Measurements from ENCODE around the gene REEP3. TPM values are rescaled to one million over a fixed set of nuclear protein-coding genes. Genes with fewer than 3 reads are reported as not detected.
"Not testable (repeated sequence)": the region's sequence is repeated elsewhere in the genome, so short reads cannot be mapped to it uniquely, and the experiment has no call there.

REEP3 gene
- total RNA-seq, 1 donor = 2.7 TPM

DNA sequence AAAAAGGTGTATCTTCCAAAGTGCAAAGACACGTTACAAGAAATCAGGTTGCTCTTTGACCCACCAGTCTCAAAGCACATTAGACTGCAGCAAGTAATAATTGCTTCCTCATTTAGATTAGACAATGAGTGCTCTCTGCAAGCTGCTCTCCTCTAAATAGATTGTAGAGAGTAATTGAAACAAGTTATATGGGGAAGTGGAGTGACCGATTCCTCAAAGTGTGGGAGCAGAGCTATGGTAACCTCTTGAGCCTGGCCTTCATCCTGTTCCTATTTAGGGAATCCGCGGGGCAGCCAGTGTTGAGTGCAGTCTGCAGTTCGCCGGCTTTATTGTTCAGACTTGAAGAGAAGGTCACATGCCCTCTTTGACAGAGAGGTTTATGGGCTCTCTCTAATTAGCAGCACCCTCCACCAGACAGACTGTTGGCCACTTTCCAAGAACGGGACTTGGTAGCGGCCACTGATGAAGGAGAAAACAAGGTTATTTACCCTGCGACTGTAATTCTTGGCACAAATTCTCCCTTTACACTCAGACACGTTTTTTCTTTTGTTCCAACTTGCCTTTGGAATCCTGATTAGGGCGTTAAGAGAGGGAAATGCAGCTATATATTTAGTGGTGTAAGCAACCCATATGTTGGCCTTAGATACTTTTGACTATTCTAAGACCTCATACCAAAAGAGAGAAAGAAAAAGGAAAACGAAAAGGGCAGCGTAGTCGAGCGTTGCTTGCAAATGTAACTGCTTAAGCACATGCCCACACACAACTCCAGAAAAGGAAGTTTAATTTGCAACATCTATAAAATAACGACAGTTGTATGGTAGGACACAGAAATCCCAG is 107.5 kb downstream of the REEP3 start:
- peak in 2 of 3 donors; percentile 25 to 47 for DNase-seq (ENCODE audit: low read depth in 2 of 3, low spot score in 2 of 3)

DNA sequence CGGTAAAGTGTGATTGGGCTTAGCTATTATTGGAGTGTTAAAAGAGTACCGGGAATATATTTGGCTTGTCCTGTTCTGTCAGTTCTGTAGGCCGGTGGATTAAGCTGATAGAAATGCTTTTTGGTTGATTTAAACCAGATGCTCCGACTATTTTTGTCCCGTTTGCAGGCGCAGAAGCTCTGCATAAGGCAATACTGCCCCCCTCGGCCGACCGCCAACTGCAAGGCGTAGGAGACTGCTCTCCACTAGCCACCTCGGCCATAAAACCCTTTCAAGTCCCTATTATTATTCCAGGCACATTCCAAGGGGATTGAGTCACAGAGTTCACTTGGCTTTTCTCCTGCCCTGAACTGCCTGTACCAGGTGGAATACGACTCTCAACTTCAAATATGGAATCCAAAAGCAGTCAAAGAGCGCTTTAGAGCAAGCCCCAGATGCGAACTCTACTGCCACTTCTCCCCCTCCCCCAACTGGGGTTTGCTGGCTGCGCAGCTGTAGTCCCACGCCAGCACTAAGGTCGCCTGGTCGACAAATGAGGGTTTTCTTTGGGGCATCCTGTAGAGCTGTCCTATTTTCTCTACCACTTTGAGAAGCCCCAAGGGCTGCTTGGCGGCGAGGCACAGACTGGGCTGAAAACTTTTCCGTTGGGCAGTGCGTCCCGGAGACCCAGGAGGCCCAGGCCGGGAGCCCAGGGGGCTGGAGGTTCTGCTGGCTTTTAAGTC is 108.3 kb downstream of the REEP3 start:
- peak; percentile 51 to 87 (median 80) for DNase-seq (ENCODE audit: low read depth in 2 of 3, low spot score in 2 of 3)

DNA sequence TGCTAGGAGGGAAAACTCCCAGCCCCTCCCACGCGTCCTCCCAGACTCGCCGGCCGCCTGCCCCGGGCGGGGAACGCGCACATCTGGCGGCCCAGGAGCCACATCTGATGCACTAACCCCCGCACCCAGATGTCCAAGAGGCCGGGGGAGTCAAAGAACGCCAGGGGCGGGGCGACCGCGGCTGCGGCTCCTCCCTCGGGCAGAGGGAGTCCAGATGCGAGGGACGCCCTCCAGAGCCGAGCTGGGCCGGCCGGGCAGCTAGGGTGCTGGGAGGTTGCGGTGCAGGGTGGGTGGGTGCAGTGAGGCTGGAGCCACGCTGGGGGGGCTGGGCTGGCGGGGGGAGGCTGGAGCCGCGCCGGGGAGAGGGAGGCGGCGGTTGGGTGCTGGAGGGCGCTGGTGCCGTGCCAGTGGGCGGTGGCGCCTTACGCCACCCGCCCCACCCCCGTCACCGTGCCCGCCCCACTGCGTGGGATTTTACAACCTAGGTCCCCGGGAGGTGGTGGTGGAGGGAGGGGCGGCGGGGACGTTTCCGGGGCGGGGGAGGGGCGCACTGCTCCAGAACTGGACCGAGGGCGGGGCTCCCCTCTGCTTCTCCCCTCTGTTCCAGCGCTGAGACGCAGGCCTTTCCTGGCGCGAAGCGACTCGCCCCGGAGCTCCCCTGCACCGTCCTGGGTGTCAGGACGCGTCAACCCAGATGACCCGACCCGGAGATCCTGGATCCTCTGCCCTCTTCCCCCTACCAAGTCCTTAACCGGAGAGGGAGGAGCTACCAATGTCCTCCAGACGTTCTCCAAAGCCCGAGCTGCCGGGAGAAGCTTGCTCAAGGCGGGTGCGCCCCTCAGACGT is 109.1 kb downstream of the REEP3 start:
- DNase-seq (ENCODE audit: low read depth in 2 of 3, low spot score in 2 of 3) = peak; percentile 47 to 61 (median 54)

DNA sequence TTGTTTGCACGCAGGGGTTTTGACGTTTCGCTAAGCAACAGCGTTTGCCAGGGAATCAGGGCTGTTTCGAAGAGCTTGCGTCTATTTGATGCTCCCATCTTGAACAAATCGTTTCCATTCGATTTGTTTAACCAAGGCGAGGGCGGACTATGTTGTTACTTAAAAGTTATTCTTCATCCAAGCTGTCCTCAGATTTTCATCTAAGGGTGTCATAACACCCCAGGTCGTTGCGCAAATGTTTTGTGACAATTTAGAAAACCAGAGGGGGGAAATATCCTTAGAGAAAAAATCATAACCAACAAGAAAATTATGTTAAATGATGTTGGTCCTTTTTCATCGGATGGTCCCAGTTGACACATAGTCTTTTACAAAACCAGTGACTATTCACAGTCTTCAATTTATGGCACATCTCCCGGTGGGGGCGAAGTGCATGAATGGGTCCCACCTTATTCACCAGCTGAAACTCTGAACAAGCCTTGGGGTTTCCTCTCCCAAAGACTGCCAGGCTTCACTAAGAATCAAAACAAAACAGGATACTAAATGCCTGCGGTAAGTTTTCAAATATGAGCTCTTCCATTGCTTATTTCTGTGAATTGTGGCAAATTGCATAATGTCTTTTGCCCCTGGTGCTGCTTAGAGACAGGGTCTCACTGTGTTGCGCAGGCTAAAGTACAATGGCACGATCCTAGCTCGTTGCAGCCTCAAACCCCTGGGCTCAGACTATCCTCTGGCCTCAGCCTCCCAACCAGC is 109.9 kb downstream of the REEP3 start:
- peak in 1 of 3 donors; percentile 62 for DNase-seq (ENCODE audit: low read depth in 2 of 3, low spot score in 2 of 3)

DNA sequence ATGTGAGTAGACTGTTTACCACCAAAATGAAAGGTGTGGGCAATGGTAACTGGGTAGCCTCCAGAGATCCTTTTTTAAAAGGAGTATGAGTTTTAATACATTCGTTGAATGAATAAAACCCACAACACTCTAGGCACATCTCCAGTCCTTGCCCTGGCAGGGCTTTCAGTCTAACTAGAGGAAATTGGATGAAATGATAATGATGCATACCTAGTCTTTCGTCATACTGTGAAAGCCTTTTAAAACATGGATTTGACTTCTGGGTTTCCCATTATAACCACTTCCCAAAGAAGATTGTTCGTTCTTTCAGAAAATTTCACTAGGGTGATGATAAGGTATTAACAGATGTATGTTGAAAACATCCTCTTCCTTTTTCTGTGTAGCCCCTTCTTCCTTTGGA is 110.8 kb downstream of the REEP3 start:
- no peak for DNase-seq (ENCODE audit: low read depth in 2 of 3, low spot score in 2 of 3)

DNA sequence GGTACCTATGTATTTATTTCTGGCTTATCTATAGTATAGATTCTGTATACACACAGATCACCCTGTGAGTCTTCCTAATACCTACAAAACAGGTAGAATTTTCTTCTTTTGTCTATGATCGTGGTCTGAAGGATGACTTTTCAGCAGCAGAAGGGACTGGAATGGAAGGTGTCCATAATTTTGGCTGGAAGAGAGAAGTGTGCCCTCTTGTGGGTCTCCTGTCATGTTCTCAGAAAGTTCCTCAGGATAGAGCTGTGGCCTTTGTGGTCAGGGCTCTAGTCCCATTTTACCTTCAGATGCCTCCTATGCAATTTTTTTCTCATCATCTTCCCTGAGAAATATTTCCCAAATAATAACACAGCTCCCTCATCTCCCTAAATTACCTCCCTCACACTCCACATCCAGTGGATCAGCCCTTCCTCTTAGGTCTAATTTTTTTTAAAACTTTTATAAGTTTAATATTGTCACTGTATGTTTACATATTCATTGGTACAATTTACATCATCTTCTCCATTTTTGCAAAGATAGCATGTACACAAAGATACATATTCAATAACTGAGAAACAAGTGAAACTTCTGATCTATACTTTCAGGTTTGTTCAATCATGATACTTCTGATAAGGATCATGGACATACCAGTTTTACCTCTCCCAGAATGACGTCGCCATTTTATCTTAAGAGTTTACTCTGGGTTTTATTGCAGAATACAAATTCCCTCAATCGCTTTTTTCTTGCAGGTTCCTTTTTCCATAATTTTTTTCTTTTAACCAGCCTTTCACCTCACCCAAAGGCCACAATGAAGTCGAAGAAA is 112.7 kb downstream of the REEP3 start:
- DNase-seq (ENCODE audit: low read depth in 2 of 3, low spot score in 2 of 3) = peak in 2 of 3 donors; percentile 9 to 17

DNA sequence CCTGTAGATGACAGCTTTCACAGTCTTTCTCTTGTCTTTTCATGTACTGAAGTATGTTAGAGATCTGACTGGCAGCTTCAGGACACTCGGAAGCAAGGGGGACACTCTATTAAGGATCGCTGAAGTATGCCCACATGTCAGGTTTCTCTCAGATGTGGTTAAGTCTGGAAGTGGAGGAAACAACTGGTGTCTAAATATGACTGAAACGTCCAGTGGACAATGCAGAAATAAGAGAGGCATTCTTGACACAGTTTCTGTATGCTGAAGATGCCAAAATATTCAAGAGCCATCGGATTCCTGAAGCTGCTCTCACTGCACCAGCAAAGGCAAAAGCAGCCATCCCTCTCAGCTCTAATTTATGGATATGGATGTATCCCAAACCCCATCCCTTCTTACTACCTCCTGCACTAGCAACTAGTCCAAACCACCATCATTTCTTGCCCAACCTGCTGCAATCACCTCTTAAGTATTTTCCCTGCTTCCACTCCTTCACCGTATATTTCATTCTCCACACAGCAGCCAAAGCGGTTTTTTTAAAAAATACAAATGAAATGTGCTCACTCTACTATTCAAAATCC is 113.4 kb downstream of the REEP3 start:
- peak in 1 of 3 donors; percentile 9 for DNase-seq (ENCODE audit: low read depth in 2 of 3, low spot score in 2 of 3)

DNA sequence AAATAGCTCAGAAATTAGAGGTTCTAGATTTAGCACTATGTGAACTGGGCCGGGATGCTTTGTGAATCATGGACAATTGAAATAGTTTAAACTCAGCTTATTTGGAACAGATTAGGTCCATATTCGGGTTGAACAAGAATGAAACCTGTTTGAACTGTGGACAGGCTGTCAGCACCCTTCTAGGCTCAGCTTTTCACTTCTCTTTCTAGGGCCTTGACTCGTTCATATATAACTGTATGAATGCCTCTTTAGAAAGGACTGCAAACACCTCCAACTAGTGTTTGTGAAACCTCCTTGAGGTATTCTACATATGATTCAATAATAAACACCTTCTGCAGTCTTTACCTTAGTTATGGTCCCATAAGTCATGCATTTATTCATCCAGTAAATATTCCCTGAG is 115.6 kb downstream of the REEP3 start:
- no peak for DNase-seq (ENCODE audit: low read depth in 2 of 3, low spot score in 2 of 3)

DNA sequence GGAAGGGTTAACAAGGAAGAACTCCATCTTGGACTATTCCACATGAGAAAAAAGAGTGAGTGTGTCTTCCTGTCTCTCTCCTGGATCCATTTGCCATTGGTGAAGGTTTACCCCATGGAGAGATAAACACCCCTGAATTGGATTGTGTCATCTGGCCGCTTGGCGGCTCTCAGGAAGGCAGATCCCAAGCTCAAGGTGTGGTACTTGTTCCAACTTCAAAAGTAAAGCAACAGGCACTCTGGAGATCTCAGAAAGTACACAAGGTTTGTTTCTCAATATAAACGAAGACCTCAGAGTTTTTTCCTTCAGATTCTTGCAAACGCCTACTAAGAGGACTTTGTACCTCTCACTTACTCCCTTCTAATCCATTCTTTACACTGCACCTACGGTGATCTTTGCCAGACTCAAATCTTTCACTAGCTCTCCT is 116.7 kb downstream of the REEP3 start:
- DNase-seq (ENCODE audit: low read depth in 2 of 3, low spot score in 2 of 3) = no peak

DNA sequence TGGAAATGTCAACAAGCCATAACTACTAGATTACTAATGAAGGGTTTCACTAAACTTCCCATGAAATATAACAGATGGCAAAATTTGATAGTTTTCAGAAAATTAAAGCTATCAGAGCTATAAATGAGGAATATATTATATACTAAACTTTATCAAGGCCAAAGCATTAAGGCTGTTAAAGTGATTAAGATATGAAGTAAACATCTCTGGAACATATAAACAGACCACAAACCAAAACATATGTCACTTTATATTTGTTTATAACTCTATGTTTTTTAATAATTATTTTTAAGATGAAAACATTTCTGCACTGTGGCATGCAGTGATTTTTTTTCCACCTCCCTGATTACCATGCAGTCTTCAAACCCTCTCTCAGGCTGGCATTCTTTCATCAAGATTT is 120.2 kb downstream of the REEP3 start:
- DNase-seq (ENCODE audit: low read depth in 2 of 3, low spot score in 2 of 3) = no peak

DNA sequence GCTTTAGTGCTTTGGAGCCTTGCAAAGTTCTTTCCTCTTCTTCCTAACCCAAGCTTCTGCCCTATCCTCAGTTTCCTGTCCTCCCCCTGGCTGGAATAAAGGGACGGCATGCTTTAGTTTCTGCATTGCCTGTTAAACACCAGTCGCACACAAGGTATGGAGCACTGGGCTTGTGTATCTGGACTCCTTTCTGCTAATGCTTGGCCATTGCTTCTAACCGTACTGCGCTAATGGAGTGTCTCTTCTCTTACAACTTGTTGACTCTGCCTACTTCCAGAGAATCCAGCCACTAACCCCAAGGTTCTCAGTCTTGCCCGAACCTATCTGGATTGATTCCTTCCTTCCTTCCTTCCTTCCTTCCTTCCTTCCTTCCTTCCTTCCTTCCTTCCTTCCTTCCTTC is 120.6 kb downstream of the REEP3 start:
- no peak for DNase-seq (ENCODE audit: low read depth in 2 of 3, low spot score in 2 of 3)

DNA sequence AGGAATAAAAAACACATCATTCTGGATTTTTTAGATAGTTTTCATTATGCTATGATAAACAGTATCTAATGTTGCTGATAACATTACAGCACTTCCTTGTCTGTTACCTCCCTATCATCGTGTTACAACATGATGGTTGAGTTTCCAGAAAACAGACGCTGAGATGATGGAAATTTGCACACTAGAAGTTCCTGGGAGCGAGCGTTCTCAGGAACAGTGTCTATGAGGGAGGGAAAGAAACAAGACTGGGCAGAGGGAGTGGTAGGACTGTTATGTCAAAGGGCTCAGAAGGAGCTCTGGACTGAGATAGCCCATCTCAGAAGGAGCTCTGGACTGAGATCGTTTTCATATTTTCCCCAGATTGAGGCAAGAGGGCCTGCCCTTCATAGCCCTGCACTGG is 121.6 kb downstream of the REEP3 start:
- no peak for DNase-seq (ENCODE audit: low read depth in 2 of 3, low spot score in 2 of 3)

DNA sequence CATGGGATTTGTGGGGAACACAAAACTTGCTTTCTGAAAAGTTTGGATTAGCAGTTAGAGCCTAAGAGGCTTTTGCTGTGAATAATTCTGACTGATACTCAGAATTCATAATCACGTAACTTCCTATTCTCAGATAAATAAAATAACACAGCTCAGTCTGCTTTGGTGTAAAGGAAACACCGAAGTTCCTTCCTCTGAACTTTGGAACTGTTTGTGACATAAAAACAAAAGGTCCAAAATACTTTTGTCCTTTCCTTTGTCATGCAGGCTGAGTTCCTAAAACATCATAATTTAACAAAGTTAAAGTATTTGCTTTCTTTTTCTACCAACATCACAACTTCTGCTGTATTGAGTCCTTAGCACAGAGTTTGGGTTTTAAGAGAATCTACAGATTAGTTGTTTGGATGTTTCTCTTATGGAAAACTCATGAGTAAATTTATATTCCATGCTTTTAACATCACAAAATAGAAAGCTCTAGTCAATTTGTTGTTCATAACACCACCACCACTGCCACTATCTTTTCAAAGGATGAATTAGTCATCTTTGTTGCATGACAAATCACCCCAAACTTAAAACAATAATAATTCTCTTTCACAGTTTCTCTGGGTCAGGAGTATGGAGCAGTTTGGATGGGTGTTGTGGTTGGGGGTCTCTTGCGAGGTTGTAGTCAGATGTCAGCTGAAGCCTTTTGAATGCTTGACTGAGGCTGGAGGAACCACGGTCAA is 123.4 kb downstream of the REEP3 start:
- DNase-seq (ENCODE audit: low read depth in 2 of 3, low spot score in 2 of 3) = peak in 1 of 3 donors; percentile 3

DNA sequence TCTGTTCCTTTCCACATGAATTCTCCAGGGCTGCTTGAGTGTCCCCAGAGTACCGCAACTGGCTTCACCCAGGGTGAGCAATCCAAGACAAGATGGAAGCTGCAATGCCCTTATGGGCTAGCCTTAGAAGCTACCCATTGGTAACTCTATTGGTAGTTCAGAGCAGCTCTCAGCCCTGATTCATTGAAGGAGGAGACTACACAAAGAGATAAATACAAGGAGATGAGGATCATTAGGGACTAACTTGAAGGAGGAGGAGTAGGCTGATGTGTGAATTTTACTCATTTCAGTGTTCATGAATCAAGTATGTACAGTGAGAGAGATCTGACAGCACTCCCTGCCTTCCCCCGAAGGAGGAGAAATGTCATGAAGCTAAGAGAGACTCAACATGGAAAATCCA is 124.0 kb downstream of the REEP3 start:
- DNase-seq (ENCODE audit: low read depth in 2 of 3, low spot score in 2 of 3) = no peak

DNA sequence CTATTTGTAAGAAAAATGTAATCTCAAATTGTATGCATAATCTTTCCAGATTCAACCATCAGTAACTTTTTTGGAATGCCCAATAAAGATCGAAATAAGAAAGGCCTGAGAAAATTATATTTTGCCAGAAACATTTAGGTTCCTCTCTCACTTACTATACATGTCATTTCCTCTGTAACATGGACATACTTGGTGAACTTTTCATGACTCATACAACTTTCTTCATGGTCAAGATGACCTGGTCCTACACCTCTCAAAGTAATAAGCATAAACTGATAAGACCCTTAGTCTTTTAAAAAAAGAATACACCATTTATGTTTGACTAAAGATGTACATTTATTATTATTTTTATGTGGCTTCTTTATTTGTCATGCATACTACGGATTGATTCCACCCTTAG is 125.3 kb downstream of the REEP3 start:
- no peak for DNase-seq (ENCODE audit: low read depth in 2 of 3, low spot score in 2 of 3)

DNA sequence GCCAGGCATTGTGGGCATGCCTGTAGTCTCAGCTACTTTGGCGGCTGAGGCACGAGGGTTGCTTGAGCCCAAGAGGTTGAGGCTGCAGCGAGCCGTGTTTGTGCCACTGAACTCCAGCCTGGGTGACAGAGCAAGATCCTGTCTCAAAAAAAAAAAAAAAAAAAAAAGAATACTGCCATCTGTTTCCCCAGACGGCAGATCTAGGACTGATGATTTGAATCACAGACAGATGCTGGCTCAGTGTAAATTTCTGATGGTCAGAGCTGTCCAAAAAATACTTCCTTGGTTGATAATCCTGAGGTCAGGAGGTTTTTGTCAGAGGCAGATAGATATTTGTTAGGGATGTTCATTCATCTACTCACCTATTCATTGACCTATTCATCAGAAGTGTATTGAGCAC is 130.7 kb downstream of the REEP3 start:
- no peak for DNase-seq (ENCODE audit: low read depth in 2 of 3, low spot score in 2 of 3)

DNA sequence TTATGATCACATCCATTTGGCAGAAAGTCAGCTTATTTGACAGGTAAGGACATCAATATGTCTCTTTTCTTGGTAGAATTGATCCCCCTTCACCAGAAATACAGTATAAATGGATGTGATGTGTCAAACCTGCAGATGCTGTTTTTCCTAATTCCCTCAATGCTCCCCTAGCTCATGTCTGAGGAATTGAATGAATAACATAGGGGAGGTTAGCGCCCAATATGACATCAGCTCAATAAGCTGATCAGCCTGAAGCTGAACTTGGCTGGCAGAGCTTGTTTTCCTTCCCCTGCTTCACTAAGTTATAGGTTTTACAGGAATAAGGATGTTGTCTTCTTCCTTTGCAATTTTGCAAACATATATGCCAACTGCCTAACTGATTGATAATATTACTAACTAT is 132.5 kb downstream of the REEP3 start:
- no peak for DNase-seq (ENCODE audit: low read depth in 2 of 3, low spot score in 2 of 3)

DNA sequence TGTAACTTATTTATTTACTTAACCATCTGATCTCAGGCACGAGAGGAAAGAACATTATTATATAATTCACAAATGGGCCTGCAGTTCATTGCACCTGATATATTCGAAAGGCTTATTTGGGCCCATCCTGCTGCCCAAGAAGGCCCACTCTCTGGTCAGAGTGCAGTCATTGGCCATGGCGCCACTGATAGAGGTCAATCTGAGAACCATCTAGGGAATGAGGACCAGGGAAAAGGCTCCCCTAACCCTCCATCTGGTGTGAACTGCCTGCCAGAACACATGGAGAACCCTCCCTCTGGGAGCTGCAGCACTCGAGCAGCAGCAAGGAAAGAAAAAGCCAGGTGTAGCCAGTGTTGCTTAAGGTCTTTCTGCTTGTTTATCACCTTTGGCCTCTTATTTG is 136.6 kb downstream of the REEP3 start:
- no peak for DNase-seq (ENCODE audit: low read depth in 2 of 3, low spot score in 2 of 3)

DNA sequence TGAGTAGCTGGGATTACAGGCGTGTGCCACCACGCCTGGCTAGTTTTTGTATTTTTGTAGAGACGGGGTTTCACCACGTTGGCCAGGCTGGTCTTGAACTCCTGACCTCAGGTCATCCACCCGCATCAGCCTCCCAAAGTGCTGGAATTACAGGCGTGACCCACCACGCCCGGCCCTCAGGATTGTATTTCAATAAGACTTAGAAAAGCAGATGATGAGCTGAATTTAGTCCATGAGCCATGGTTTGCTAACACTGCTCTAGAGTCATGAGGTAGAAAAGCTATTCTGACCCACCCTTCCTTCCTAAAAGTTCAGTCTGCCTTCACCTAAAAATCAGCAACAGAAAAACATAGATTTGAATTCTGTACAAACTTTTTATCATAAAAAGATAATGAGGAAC is 139.7 kb downstream of the REEP3 start:
- not testable (repeated sequence) for DNase-seq (ENCODE audit: low read depth in 2 of 3, low spot score in 2 of 3)
